Activated T-cell treated with anti-CD3 and anti-CD28 coated beads, Interleukin-2, amount 50 U/mL, for 4 hours (primary cell): ENCODE results near the gene RXRG. TPM values are rescaled to one million over a fixed set of nuclear protein-coding genes. Genes with fewer than 3 reads are reported as not detected.
A peak's percentile ranks its signal among the peaks of the same experiment; 100 is the strongest.

Experiments used
- ATAC-seq, 2 donors: fragments of 200-7000 bp; cut with Tn5 transposase; one replicate each; pipeline ENCODE4 v1.10.0; 2021
- DNase-seq: peaks from one replicate; pipeline ENCODE4 v3.0.0-alpha.2; 2020
- H3K27me3 Mint-ChIP-seq: one replicate; pipeline ENCODE4 v1.8.0; 2021; ENCODE audit warnings: low read depth, mixed read lengths
- H3K36me3 Mint-ChIP-seq: one replicate; pipeline ENCODE4 v1.8.0; 2022; ENCODE audit warnings: mixed read lengths; ENCODE audit not compliant: insufficient read depth
- H3K4me1 Mint-ChIP-seq: one replicate; pipeline ENCODE4 v1.8.0; 2021; ENCODE audit warnings: low read depth, mixed read lengths
- H3K4me3 Mint-ChIP-seq: one replicate; pipeline ENCODE4 v1.8.0; 2021; ENCODE audit warnings: mild to moderate bottlenecking, moderate library complexity, mixed read lengths
- H3K9me3 Mint-ChIP-seq: one replicate; pipeline ENCODE4 v1.8.0; 2021; ENCODE audit warnings: mixed read lengths
- total RNA-seq, 3 donors: library from RNA; stranded (reverse); gene quantifications; one replicate each; pipeline ENCODE4 v1.2.1, GENCODE V29; 2021

RXRG gene
- total RNA-seq, 3 donors from 2014 or later = not detected

- Mint-ChIP-seq H3K9me3 (no peaks in the 10 kb centered on the region), H3K27me3 (peaks cover 65% of the 10 kb centered on the region), H3K36me3 (no peaks in the 10 kb centered on the region), H3K4me1 (no peaks in the 10 kb centered on the region), H3K4me3 (no peak overlapping the region)
- ATAC-seq (no peak), DNase-seq (no peak)
Observed at GRCh38 chr1:165383599-165384405, 61.1 kb downstream of the RXRG start.

GRCh38 chr1:165383067-165383466, 61.9 kb downstream of the RXRG start:
- Mint-ChIP-seq H3K9me3 (no peaks in the 10 kb centered on the region), H3K36me3 (no peaks in the 10 kb centered on the region), H3K4me1 (no peaks in the 10 kb centered on the region), H3K27me3 (peaks cover 57% of the 10 kb centered on the region), H3K4me3 (no peak overlapping the region)
- ATAC-seq (no peak), DNase-seq (no peak)

- peaks cover 2% of the 10 kb centered on the region for H3K4me1 Mint-ChIP-seq
- H3K36me3 Mint-ChIP-seq = no peaks in the 10 kb centered on the region
- ATAC-seq = no peak
- H3K9me3 Mint-ChIP-seq = no peaks in the 10 kb centered on the region
- H3K4me3 Mint-ChIP-seq = no peak overlapping the region
- peaks cover 49% of the 10 kb centered on the region for H3K27me3 Mint-ChIP-seq
- no peak for DNase-seq
Observed at GRCh38 chr1:165381745-165382505, 63.0 kb downstream of the RXRG start.

GRCh38 chr1:165376811-165377311, 68.1 kb downstream of the RXRG start:
- ATAC-seq (peak in 1 of 2 donors; percentile 16), DNase-seq (no peak)
- Mint-ChIP-seq H3K36me3 (no peaks in the 10 kb centered on the region), H3K9me3 (no peaks in the 10 kb centered on the region), H3K27me3 (peaks cover 63% of the 10 kb centered on the region), H3K4me1 (peaks cover 16% of the 10 kb centered on the region), H3K4me3 (peak overlapping the region; percentile 52)

- no peaks in the 10 kb centered on the region for H3K9me3 Mint-ChIP-seq
- DNase-seq (peak; percentile 16), ATAC-seq (peak; percentile 84 to 91)
- H3K4me3 Mint-ChIP-seq = peak overlapping the region; percentile 52
- peaks cover 16% of the 10 kb centered on the region for H3K4me1 Mint-ChIP-seq
- peaks cover 68% of the 10 kb centered on the region for H3K27me3 Mint-ChIP-seq
- no peaks in the 10 kb centered on the region for H3K36me3 Mint-ChIP-seq
Observed at GRCh38 chr1:165376041-165376810, 68.7 kb downstream of the RXRG start.

GRCh38 chr1:165375623-165376022, 69.3 kb downstream of the RXRG start:
- no peak for ATAC-seq
- Mint-ChIP-seq H3K9me3 (no peaks in the 10 kb centered on the region), H3K36me3 (no peaks in the 10 kb centered on the region)

GRCh38 chr1:165371588-165372225, 73.2 kb downstream of the RXRG start:
- Mint-ChIP-seq H3K9me3 (no peaks in the 10 kb centered on the region), H3K4me1 (peaks cover 11% of the 10 kb centered on the region), H3K36me3 (no peaks in the 10 kb centered on the region), H3K4me3 (no peak overlapping the region), H3K27me3 (peaks cover 80% of the 10 kb centered on the region)
- DNase-seq = no peak
- no peak for ATAC-seq

More at GRCh38 chr1:165375623-165376022, 69.3 kb downstream of the RXRG start:
- Mint-ChIP-seq H3K4me3 (no peak overlapping the region), H3K4me1 (peaks cover 16% of the 10 kb centered on the region), H3K27me3 (peaks cover 67% of the 10 kb centered on the region)
- DNase-seq = no peak

- H3K4me1 Mint-ChIP-seq = no peaks in the 10 kb centered on the region
- H3K36me3 Mint-ChIP-seq = no peaks in the 10 kb centered on the region
- H3K27me3 Mint-ChIP-seq = peaks cover 72% of the 10 kb centered on the region
- H3K9me3 Mint-ChIP-seq = no peaks in the 10 kb centered on the region
- no peak overlapping the region for H3K4me3 Mint-ChIP-seq
- DNase-seq = peak; percentile 47
- peak; percentile 55 to 67 for ATAC-seq
Observed at GRCh38 chr1:165369255-165369848, 75.6 kb downstream of the RXRG start.

GRCh38 chr1:165367375-165367993, 77.4 kb downstream of the RXRG start:
- Mint-ChIP-seq H3K9me3 (no peaks in the 10 kb centered on the region), H3K36me3 (no peaks in the 10 kb centered on the region), H3K4me3 (no peak overlapping the region), H3K27me3 (peaks cover 59% of the 10 kb centered on the region), H3K4me1 (no peaks in the 10 kb centered on the region)
- ATAC-seq = peak; percentile 70 to 73
- peak; percentile 77 for DNase-seq

- peaks cover 58% of the 10 kb centered on the region for H3K27me3 Mint-ChIP-seq
- no peak for ATAC-seq
- DNase-seq = no peak
- no peaks in the 10 kb centered on the region for H3K36me3 Mint-ChIP-seq
- H3K4me3 Mint-ChIP-seq = no peak overlapping the region
- H3K9me3 Mint-ChIP-seq = no peaks in the 10 kb centered on the region
- no peaks in the 10 kb centered on the region for H3K4me1 Mint-ChIP-seq
Observed at GRCh38 chr1:165365341-165365740, 79.6 kb downstream of the RXRG start.

- H3K4me1 Mint-ChIP-seq = no peaks in the 10 kb centered on the region
- peaks cover 59% of the 10 kb centered on the region for H3K27me3 Mint-ChIP-seq
- H3K9me3 Mint-ChIP-seq = no peaks in the 10 kb centered on the region
- H3K36me3 Mint-ChIP-seq = no peaks in the 10 kb centered on the region
- H3K4me3 Mint-ChIP-seq = no peak overlapping the region
- DNase-seq = no peak
- ATAC-seq = no peak
Observed at GRCh38 chr1:165364568-165365133, 80.3 kb downstream of the RXRG start.

GRCh38 chr1:165356876-165357275, 88.0 kb downstream of the RXRG start:
- peaks cover 83% of the 10 kb centered on the region for H3K27me3 Mint-ChIP-seq
- no peak for ATAC-seq
- no peak overlapping the region for H3K4me3 Mint-ChIP-seq
- DNase-seq = no peak
- H3K36me3 Mint-ChIP-seq = no peaks in the 10 kb centered on the region
- H3K4me1 Mint-ChIP-seq = peaks cover 5% of the 10 kb centered on the region
- H3K9me3 Mint-ChIP-seq = no peaks in the 10 kb centered on the region
